K562 (cell line): ENCODE results near the gene CSNK1A1L.

Source experiments
- CEBPZ ChIP-seq: fragments of 150-350 bp; IDR thresholded peaks from 2 replicates; pipeline ENCODE4 v1.6.1; 2014; ENCODE audit warnings: low read depth, mild to moderate bottlenecking, low read length, borderline replicate concordance
- YY1 ChIP-seq, 3 experiments: IDR thresholded peaks; 2 replicates each; pipeline ENCODE4 v1.6.1; 2011; ENCODE audit warnings: low read length in 2 of 3, mild to moderate bottlenecking in 2 of 3, moderate library complexity in 2 of 3, borderline replicate concordance in 1 of 3, control low read depth in 1 of 3, low read depth in 1 of 3; ENCODE audit not compliant: insufficient read depth in 3 of 3, insufficient replicate concordance in 2 of 3, control insufficient read depth in 1 of 3, insufficient read length in 1 of 3; ENCODE audit errors: extremely low read depth in 1 of 3

GRCh38 chr13:37074703-37075102 is 30.8 kb downstream of the CSNK1A1L start:
- TF ChIP-seq CEBPZ = no peak
- TF ChIP-seq YY1 (IDR thresholded peaks at IDR 0.05; ENCODE audit: borderline replicate concordance in 1 of 3, control insufficient read depth in 1 of 3, extremely low read depth in 1 of 3, insufficient read depth in 3 of 3, insufficient read length in 1 of 3, insufficient replicate concordance in 2 of 3, low read depth in 1 of 3, low read length in 2 of 3) = no peak
